ENCODE data around the gene KCNQ5. TPM values are rescaled to one million over a fixed set of nuclear protein-coding genes. Genes with fewer than 3 reads are reported as not detected.
A peak's percentile ranks its signal among the peaks of the same experiment; 100 is the strongest.

The KCNQ5 gene
- total and polyA plus RNA-seq, 10 of the 15 experiments (the other 5 are each of a cell fraction or from before 2014, with no cell fraction given), result 0.60 to 16.2 (median 3.2) TPM

GRCh38 chr6:72654071-72654621 lies 32.3 kb downstream of the KCNQ5 start (continued):
- no peak for TF ChIP-seq PKNOX1 (IDR thresholded peaks at IDR 0.05)
- no peak for TF ChIP-seq FOXK2 (IDR thresholded peaks at IDR 0.05)
- TF ChIP-seq USF1 (IDR thresholded peaks at IDR 0.05; ENCODE audit: borderline replicate concordance, extremely low read length, insufficient read depth, low read depth, low read length), result no peak
- TF ChIP-seq JUNB (IDR thresholded peaks at IDR 0.05), result peak; percentile 44
- no peak for TF ChIP-seq NKRF (conservative IDR thresholded peaks at IDR 0.05)
- TF ChIP-seq GATAD2B (conservative IDR thresholded peaks at IDR 0.05; ENCODE audit: low read depth), result 0 out of 2 replicates have a peak, but pooled peaks have one; percentile 25
- no peak for TF ChIP-seq NR2C2 (IDR thresholded peaks at IDR 0.05; ENCODE audit: borderline replicate concordance, control insufficient read depth, insufficient read length, low read depth)
- peak; percentile 24 to 36; a peak in 2 of 4 replicates for TF ChIP-seq BHLHE40 (IDR thresholded peaks at IDR 0.05; ENCODE audit: borderline replicate concordance in 1 of 2, low read depth in 2 of 2, low read length in 1 of 2)

Data from GM12878 (cell line).